Measurements from ENCODE around the gene NIBAN1.
"Not testable (repeated sequence)": the region's sequence is repeated elsewhere in the genome, so short reads cannot be mapped to it uniquely, and the experiment has no call there.

The NIBAN1 gene

DNA sequence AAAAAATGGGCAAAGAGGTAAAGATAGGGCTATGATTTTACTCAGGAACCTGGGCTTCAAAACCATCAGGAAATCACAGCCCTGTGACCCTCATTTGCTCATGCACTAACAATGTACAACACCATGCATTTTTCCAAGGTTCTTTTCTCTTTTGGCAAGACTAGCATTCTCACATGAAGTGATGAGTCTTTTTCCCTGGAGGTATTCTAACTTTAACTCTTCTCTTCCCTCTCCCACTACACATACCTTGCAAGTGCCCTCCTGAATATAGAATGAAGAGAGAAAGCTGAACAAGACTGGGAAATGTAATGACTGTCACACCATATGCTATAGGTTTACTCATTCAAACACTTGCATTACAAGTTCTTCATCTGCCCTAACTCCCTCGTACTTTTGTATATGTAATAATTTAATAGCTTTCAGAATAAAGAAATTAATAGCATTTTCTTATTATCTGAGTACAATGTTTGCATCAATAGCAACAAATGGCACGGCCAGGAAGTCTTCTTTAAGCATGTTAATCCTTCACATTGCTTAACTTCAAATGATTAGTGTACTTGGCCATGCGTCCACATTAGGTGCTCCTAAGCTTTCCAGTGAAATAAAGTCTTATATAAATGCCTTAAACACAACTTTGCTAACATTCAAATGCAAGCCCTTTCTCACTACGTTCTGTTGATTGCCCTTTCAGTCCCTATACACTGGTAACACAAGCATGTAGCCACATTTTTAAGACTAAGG, 1.8 kb downstream of the NIBAN1 start:
- no peak for DNase-seq (ENCODE audit: low read depth)

DNA sequence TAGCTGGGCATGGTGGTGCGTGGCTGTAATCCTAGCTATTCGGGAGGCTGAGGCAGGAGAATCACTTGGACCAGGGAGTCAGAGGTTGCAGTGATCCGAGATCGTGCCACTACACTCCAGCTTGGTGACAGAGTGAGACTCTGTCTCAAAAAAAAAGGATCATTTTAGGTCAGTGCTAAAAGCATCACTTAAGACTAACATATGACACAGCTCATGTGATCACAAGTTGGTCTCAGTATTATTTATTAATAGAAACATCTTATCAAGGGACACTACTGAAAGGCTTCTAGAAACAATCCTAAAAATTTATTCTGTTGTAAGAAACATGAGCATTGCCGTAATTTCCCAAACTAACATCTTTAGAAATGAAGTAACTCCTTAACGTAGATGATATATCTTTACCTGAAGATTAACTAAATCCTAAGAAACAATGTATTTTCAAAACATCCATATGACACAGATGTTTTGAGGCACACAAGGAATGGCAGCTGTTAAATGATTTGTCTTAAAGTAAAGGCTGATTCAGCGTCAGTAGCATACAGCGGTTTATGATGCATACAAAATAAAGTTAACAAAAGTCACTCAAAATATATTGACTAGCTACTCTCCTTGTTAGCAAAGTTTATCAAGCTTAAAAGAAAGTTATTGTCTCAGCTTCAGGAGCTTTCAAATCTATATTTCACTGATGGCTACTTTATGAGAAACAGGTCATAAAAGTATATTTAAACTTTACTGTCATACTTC, 2.6 kb downstream of the NIBAN1 start:
- no peak for DNase-seq (ENCODE audit: low read depth)

DNA sequence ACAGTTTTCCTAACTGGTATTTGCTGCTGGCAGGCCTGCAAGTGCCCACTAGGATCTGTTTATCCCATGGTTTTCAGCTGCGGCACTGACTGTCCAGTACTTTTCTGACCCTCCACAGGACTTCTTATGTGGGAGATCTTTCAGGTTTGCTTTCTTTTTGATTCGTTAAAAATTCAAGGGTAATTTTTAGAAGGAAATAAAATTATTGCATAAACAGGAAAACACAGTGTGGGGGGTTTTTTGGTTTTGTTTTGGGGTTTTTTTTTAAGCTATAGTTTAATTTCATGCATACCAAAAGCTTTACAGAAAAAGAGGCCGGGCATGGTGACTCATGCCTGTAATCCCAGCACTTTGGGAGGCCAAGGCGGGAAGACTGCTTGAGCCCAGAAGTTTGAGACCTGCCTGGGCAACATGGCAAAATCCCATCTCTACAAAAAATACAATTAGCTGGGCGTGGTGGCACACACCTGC, 3.6 kb downstream of the NIBAN1 start:
- no peak for DNase-seq (ENCODE audit: low read depth)

DNA sequence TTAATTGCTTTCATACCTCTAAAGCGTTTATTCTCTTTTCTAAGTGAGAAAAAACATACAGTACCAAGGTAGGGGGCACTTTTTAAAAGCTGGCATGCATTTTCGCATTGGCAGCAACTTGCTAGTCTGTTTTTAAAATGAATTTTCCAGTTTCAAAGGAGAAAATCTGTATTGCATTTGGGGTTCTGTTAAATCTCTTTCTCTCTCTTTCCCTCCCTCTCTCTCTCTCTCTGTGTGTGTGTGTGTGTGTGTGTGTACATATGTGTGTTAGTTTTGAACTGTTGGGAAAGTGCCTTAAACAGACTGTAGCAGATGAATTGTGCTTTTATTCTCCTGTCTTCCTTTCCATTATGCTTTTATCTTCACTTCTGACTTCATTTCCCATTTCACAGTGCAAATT, 7.3 kb downstream of the NIBAN1 start:
- DNase-seq (ENCODE audit: low read depth), result no peak

DNA sequence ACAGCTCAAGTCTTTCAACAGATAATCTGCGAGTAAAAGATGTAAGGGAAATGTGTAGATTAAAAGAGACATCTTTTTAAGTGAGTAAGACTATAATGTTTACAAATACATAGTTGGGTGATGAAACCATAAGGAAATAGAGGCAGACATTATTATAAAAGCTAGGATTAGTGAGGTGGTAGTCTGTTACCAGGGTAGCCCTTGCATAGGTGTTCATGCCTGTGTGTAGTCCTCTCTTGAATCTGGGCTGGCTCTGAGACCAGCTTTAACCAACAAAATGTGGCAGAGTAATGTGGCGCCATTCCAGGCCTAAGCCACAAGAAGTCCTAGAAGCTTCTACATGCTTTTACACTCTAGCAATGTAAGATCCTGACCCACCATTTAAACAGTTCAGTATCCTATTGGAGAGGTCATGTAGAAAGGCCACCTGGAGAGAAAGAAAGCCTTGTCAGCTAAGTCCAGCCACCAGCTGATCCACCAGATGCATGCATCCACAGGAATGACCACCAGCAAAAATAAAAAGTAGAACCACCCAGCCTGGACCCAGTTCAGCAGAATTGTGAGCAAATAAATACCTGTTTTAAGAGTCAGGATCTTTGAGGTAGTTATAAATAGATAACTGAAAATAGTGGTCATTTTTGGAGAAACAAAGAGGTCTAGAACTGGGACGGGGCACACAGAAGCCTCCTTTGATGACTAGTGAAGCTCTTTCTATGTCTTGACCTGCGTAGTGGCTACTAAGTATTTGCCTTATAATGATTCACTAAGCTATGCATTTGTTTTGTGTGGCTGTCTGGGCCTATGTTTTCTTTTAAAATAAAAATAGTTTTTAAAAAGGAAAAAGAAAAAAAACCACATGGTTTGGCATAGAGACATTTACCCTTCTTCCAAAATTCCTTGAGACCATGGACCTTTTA, 8.1 kb downstream of the NIBAN1 start:
- no peak for DNase-seq (ENCODE audit: low read depth)

DNA sequence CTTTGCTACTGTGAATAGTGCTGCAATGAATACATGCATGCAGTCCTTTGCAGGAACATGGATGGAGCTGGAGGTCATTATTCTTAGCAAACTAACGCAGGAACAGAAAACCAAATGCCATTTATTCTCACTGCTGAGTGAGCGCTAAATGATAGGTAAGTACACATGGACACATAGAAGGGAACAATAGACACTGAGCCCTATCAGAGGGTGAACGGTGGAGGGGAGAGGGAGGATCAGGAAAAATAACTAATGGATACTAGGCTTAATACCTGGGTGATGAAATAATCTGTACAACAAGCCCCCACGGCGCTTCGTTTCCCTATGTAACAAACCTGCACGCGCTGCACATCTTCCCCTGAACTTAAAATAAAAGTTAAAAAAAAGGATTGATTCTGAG, 8.9 kb downstream of the NIBAN1 start:
- no peak for DNase-seq (ENCODE audit: low read depth)

DNA sequence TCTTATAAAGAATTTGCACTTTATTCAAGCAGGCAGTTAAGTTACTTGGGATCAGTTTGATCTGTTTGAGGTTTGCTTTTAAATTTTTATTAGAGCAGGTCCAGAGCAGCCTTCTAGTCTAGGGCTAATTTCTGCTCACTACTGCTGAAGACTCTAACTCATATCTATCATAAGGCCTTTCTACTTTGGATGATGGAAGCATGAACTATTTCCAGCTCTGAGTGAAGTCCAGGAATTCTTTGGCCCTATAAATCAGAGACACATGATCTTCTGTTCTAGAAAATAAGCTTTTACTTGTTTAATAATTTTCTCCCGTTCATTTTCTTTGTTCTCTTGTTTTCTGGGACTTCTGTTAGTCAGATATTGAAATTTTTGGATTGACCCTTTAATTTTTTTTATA, 14.7 kb downstream of the NIBAN1 start:
- DNase-seq (ENCODE audit: low read depth), result no peak

DNA sequence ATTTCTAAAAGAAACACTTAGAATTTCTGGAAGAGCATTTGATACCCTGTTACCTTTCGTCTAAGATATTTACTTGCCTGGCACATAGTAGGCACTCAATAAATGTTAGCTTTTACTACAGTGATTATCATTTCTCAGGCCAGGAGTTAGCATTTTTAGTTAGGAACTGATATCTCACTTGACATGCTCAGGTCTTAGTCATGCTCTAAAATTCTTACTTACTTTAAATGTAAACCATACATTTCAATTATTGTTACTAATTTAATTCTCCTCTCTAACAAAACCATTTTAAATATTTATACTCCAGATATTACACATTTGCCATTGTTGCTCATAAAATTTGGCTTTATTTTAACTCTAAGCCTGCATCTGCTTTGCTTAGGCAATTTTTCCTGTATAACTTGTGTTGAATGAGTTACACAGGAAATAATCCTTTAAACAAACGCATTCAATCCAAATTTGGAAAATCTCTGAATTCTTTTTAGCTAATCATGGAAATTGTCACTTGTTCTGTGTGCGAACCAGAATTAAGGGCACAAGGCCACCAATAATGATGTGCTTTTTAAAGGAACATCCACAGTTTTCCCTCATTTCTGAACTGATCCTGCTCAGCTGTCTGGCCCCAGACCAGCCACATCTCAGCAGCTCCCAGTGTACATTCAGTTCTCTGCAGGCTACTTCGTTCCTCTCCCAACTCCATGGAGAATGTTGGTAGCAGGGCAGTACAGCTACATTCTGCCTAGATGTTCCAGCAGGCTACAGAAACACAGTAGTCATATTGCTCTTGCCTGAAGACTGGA, 15.6 kb downstream of the NIBAN1 start:
- DNase-seq (ENCODE audit: low read depth), result no peak

DNA sequence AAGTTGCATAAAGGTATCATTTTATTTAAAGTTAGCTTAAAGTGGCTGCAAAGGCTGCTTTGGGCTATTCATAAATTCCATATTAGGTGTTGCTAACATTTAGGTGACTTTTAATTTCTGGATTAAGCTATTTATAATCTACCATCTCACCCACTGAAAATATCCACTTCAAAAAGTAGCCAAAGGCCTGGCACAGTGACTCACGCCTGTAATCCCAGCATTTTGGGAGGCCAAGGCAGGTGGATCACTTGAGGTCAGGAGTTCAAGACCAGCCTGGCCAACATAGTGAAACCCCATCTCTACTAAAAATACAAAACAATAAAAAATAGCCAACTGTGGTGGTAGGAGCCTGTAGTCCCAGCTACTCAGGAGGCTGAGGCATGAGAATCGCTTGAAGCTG, 16.4 kb downstream of the NIBAN1 start:
- not testable (repeated sequence) for DNase-seq (ENCODE audit: low read depth)

DNA sequence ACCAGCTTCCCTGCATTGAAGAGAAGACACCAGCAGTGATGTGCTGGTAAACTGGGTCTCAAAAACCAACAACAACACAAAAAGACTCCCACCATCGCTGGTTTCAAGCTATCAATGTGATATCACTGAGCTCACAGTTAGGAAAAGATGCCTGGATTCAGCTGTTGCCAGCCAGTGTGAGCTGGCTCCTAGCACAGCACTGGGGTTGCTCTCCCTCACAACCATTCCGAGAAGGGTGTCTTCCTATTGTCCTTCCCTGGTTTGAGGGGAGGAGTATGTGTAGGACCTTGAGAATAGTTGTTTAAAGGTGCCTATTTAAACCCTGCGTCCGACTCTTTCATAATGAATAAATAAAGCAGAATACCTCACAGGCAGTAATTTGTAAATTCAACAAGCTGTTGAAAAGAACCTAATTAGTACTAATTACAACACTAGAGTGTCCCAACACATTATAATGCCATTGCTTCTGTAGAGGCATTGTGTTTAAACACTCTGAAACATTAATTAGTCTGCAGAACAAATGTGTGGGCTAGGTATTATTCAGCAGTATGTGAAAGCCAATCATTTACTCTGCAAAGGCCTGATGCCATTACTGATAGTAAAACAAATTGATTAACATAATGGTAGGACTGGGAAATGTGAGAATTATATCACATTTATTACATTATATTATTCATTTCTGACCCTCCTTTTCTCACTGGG, 17.2 kb downstream of the NIBAN1 start:
- DNase-seq (ENCODE audit: low read depth), result no peak

DNA sequence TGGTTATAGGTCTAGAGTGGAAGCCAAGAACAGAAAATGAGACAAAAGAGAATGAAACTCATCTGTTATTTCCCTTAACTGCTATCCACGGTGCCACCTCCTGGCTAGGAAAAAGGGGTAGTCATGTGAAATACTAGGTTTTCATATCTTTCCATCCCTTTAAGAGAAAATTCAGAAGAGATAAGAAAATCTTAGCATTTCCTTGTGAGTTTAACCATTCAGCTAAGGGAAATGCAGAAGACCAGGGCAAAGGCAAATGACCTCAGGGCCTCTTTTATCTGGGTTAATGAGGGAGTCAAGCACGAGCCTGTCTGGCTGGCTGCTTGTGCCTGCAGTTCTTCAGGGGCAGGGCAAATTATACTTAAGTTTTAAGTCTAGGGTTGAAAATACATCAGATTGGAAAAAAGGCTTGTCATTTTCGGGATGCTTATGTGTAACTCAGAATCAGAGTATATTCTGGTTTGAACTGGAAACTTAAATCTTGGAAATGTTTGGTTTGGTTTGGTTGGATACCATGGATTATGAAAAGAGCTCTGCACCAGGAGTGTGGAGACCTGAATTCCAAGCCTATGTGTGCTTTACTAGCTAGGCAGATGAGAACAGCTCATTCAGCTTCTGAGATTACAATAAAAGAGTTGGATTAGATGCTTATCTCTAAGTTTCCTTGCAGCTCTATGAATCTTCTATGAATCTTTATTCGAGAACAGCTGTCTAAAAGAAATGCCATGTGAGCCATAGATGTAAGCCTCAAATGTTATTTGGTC, 19.9 kb downstream of the NIBAN1 start:
- DNase-seq (ENCODE audit: low read depth), result no peak

DNA sequence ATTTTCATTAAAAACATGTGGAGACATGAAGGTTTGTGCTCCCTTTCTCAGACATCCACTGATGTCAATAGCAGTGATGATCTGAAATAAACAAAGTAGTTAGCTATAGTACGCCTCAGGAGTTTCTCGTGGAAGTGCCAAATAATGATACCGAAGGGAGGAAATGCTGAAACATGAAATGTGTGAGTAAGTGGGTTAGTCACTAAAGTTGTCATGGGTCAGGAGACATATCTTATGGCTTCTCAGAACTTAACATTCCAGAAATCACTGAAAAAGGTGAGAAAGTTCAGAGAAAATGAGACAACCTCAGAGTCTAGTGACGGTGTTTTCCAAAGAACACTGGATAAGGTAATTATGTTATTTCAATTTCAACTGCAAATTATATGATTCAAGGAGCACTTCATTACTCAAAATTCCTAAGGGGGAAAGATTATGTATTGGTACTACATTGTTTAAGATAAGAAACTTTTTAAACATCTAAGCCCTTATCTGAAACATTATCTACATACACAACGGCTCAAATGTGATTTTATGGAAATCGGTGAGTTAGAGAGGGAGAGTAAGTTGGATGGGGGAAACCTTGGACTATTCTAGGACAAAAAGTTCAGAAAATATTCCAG, 20.6 kb downstream of the NIBAN1 start:
- DNase-seq (ENCODE audit: low read depth), result no peak

DNA sequence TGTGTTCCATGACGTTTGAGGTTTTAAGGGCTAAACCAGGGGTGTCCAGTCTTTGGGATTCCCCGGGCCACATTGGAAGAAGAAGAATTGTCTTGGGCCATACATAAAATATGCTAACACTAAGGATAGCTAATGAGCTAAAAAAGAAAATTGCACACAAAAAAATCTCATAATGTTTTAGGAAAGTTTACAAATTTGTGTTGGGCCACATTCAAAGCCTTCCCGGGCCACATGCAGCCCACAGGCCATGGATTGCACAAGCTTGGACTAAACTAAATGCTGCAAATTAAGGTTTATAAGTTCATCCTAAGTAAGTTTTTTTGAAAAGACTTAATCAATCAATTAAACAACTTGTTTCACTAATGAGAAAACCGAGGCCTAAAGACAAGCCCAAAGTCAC, 21.9 kb downstream of the NIBAN1 start:
- no peak for DNase-seq (ENCODE audit: low read depth)

DNA sequence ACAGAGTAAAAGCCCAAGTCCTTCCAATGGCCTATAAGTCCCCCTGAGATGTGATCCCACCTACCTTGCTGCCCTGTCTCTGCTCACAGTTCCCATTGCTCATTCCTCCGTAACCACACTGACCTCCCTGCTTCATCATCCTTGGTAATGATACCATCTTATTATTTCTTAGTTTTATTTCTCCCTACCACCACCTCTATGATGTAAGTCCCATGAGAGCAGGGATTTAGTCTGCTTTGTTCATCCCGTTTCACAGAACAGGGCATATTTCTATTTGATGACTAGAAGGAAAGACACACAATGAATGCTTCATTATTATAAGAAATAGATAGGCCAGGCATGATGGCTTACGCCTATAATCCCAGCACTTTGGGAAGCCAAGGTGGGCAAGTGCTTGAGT, 22.5 kb downstream of the NIBAN1 start:
- DNase-seq (ENCODE audit: low read depth), result no peak

DNA sequence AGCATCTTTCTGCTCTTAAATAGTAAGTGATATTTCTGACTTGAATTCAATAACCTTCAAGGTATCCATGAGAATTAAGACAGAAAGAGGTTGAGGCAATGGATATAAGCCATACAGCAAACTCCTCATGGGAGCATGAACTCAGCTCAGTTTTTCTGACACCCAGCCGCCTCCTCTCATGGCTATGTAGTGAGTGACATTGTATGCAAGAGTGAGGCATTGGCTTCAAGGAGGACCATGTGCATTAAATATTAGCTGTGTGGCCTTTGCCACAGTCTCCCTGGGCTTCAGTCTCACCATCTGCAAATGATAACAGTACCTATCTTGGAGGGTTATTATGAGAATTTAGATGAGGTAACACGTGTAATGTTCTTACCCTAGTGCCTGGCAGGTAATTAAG, 23.4 kb downstream of the NIBAN1 start:
- no peak for DNase-seq (ENCODE audit: low read depth)

DNA sequence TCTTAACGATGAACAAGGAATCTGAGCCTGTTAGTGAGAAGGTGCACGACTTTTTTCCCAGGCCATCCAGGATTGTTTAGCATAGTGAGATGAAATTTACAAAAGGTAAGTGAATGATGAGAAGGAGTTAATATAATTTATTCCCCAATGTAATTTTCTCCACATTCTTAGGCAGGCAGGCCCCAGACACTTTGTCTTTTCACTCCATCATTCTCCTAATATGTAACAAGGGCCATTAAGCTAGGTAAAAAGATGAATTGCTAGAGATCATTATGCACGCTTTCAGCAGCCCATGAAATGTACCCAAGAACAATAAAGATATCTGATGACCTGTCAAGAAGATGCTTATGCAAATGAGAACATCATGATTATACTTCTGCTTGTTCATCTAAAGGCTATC, 24.1 kb downstream of the NIBAN1 start:
- DNase-seq (ENCODE audit: low read depth), result no peak

DNA sequence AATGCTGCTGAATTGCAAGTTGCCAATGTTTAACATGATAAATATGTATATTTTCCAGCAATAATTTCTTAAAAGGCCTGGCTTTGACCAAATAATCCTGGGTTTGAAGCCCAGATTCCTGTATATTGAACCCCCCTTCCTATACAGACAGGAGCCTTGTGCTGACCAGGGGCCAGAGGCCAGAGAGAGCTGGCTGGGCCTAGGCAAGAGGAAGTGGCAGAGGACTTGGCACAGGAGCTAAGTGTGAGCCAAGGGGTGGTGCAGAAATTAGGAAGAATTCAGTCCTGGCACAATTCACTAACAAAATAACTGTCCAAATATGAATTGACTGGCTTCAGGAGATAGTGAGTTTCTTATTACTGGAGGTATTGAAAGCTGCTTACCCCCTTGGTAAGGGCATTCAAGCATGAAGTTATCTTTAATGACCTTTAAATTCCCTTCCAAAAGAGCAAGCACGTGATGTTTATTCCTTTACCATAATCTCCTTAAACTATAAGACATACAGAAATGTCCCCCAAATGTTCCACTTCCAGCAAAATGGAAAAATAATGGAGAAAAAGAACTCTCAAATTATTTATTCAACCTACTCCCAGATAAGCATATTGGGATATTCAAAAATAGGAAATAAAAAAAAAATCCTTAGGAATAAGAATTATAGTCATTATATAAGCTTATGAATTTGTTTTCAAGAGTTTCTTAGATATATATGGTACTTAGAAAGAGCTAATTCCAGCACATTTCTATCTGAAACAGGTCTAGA, 26.6 kb downstream of the NIBAN1 start:
- DNase-seq (ENCODE audit: low read depth), result no peak

DNA sequence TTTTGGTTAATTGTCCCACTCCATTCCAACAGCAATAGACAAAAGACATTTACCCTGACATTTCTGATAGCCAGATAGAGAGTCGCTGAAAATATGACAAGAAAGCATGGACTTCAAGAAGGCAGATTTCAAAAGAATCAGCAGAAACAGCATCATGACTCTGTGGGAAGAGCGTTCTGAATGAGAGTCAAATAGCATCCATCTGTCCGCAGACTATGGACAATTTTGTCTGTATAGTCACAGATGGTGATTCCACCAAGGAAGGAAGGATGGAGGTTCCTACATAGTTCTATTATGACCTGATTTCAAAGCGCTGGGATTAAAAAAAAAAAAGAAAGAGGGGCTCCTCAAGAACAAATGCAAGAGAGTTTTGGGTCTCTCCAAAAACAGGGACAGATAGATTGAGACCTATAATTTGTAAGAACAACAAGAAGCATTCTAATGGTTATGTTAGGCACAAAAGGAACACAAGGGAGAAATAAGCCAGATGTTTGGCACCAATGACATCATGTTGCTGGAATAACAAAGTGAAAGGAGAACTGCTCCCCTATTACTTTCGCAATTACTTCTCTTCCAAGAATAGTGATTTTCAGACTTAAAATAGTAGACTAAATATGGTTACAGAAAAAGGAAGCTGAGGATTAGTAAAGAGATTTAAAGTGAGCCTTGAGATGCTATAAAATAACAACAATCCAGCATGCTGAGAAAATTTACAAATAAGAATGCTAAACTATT, 28.5 kb downstream of the NIBAN1 start:
- no peak for DNase-seq (ENCODE audit: low read depth)

All from activated T-cell treated with anti-CD3 and anti-CD28 coated beads for 48 hours (primary cell).